GM06990 (cell line): ENCODE measurements around the gene HOXC12.

Experiments
- DNase-seq: peaks from one replicate; pipeline ENCODE4 v3.0.0-alpha.2; 2011; ENCODE audit not compliant: insufficient read length; ENCODE audit errors: extremely low read depth
- H3K27me3 ChIP-seq: replicated peaks from 2 replicates; pipeline ENCODE4 v1.6.0; 2011; ENCODE audit warnings: low read length; ENCODE audit not compliant: control insufficient read depth, insufficient read depth
- H3K36me3 ChIP-seq: 2 replicates; pipeline ENCODE4 v1.5.1; 2011; ENCODE audit warnings: low read length; ENCODE audit not compliant: control insufficient read depth, insufficient read depth
- H3K4me3 ChIP-seq: replicated peaks from 2 replicates; pipeline ENCODE4 v1.5.1; 2011; ENCODE audit warnings: low read depth, mild to moderate bottlenecking, control low read depth, low read length
- TF ChIP-seq, protein P1 (sequence below): IDR thresholded peaks from 2 replicates; pipeline ENCODE4 v1.5.1; 2011; ENCODE audit warnings: low read length, control low read depth, mild to moderate bottlenecking, inconsistent platforms; ENCODE audit not compliant: insufficient read depth, poor library complexity, severe bottlenecking

HOXC12 gene, protein sequence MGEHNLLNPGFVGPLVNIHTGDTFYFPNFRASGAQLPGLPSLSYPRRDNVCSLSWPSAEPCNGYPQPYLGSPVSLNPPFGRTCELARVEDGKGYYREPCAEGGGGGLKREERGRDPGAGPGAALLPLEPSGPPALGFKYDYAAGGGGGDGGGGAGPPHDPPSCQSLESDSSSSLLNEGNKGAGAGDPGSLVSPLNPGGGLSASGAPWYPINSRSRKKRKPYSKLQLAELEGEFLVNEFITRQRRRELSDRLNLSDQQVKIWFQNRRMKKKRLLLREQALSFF

DNA sequence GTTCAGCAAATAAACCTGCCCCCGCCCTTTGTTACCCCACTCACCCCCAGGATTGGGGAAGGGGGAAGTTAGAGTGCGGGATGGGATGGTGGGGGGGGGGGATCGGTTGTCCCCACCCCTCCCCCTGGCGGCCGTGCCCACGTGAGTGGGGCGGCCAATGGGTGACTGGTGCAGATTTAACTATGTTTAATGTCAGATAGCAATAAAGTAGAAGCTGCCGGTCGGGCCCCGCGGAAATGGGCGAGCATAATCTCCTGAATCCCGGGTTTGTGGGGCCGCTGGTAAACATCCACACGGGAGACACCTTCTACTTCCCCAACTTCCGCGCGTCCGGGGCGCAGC, at the start of gene HOXC12:
HOXC12 (plus strand) TSS at position 210 of the 342 bp plus-strand sequence; CDS start at position 237, 27 bp downstream.
- H3K27me3 ChIP-seq = peaks cover 7% of the 10 kb centered on the region
- TF ChIP-seq, protein P1, sequence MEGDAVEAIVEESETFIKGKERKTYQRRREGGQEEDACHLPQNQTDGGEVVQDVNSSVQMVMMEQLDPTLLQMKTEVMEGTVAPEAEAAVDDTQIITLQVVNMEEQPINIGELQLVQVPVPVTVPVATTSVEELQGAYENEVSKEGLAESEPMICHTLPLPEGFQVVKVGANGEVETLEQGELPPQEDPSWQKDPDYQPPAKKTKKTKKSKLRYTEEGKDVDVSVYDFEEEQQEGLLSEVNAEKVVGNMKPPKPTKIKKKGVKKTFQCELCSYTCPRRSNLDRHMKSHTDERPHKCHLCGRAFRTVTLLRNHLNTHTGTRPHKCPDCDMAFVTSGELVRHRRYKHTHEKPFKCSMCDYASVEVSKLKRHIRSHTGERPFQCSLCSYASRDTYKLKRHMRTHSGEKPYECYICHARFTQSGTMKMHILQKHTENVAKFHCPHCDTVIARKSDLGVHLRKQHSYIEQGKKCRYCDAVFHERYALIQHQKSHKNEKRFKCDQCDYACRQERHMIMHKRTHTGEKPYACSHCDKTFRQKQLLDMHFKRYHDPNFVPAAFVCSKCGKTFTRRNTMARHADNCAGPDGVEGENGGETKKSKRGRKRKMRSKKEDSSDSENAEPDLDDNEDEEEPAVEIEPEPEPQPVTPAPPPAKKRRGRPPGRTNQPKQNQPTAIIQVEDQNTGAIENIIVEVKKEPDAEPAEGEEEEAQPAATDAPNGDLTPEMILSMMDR = no peak
- DNase-seq = no peak
- no peaks in the 10 kb centered on the region for H3K36me3 ChIP-seq
- no peak within 1 kb of the TSS for H3K4me3 ChIP-seq

DNA sequence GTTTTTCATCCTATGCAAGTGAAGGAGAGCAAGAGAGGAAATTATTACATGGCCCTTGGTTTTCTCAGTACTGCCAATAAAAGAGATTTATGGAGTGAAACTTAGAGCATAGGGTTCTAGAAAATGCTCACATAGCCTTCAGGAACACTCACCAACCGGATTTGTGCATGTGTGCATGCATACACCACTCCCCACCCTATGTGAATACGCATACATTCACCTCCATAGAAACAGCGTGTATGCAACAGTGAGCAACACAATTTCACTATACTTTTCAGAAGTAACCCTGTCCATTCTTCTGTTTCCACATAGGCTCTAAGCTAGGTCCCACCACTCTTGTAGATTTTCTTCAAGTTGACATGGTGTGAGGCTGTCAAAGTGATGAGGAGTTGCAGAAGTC, 47.6 kb upstream of the HOXC12 start:
- H3K4me3 ChIP-seq = no peak overlapping the region
- TF ChIP-seq, protein P1 = no peak
- no peaks in the 10 kb centered on the region; the same call in 1 of the 2 replicates for H3K27me3 ChIP-seq
- H3K36me3 ChIP-seq = no peaks in the 10 kb centered on the region
- no peak for DNase-seq

DNA sequence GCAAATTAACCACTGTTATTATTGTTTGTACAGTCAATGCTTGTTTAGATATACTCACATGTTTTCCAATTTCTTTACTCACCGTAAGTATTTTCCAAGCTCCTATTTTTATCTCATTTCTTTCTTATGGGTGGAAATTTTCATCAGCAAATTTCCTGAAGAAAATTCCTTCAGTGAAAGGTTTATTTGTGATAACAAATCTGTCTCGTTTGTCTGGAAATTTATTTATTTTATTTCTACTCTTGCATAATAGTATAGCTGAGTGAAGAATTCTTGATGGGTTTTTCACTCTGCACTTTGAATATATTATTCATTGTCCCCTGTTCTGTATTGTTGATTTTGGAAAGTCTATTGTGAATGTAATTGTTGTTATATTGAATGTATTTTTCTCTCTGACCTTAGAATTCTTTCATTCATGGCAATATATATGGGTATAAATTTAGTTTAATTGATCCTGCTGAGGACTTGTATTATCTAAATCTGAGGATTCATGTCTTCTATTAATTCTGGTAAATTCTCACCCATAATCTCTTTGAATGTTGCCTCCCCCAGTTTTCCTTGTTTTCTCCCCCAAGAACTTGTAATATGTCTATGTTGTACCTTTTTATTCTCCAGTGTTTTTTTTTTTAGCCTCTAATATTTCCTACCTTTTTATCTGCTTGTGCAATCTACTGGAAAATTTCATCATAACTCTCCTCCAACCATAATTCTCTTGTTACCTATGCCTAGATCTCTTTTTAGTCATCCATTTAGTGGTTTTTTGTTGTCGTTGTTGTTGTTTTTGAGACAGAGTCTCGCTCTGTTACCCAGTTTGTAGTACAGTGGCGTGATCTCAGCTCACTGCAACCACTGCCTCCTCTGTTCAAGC, 37.7 kb upstream of the HOXC12 start:
- TF ChIP-seq, protein P1 = no peak

DNA sequence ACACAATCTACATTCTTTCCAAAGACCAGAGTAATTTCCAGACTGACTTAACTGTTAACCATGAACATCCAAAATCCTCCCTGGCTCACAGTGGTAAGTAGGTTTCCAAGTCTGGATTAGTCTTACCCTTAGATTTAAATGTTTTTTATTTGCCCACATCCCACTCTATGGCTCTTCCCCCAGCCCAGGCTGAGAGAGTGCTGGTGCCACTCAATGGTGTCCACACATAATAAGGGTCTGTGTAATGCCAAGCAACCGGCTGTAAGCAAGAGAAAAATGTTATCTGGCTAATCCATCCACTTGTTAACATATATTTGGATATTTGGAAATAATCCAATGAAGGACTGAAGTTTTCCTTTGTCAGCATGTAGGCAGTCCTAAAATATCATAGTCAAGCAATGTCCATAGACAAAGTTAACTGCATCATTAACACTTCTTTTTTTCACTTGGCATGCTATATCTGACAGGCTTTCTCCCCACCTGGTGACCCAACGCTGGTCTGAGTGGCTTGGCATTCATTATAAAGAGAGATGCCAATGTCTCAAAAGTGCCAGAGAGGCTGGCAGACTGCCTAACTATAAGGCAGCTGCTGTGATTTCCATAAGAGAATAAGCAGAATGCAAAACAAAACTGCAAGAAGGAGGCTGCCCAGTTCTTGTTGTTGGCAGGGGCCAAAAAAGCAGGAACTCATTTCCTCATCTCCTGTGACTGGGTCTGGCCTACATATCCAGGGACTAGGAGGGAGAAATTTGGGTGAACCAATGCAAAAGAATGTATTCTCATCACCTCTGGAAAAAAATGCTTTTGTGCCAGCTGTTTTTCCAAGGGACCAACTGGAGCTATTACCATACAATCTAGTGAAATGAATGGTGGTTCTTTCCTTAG, 29.9 kb upstream of the HOXC12 start:
- TF ChIP-seq, protein P1 = no peak
- no peaks in the 10 kb centered on the region; the same call in 1 of the 2 replicates for H3K27me3 ChIP-seq
- H3K4me3 ChIP-seq = no peak overlapping the region
- DNase-seq = no peak
- H3K36me3 ChIP-seq = no peaks in the 10 kb centered on the region

More for the DNA sequence above, 37.7 kb upstream of the HOXC12 start:
- no peak overlapping the region for H3K4me3 ChIP-seq
- H3K27me3 ChIP-seq = no peaks in the 10 kb centered on the region
- no peaks in the 10 kb centered on the region for H3K36me3 ChIP-seq
- no peak for DNase-seq

DNA sequence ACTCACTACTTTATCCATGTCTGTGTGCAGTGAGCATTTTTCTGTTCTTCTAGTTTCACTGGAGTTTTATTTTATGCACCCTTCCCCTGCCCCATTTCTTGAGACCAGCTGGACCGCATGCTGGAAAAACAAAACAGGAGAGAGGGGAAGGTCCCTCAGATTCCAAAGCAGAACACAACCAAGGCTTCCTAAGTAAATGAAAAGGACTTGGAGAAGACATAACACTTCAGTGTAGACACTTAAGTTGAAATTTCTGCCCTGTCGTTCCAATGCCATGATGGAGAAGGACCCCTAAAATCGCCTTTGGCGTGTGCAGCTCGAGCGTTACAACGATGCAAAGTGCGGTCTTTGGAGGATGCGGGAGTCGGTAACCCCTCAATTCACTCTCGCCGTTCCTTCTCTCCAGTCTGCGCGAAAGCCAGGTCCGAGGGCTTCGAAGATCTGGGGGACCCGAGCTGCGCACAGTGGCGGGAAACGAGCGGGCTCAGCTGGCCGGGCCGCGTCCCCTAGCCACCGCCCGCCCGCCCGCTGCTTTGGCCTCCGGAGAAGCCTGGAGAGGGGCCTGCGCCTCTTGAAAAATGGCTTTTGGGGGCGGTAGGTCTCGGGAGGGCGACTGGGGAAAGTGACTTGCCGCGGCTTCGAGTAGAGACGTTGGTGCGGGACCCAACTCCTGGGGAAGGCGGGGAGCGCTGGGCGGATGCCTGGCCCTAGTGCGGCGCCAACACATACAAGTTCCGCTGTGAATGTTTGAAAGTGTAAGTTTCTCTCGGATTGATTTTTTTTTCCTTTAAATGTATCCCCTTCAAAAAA, 27.3 kb upstream of the HOXC12 start:
- no peak overlapping the region for H3K4me3 ChIP-seq
- DNase-seq = no peak
- no peaks in the 10 kb centered on the region; the same call in none of the 2 replicates for H3K27me3 ChIP-seq
- H3K36me3 ChIP-seq = no peaks in the 10 kb centered on the region
- TF ChIP-seq, protein P1 = no peak
